Ecto neural progenitor cell (in vitro differentiated cells): ENCODE measurements around the gene PGAP6.
"Not testable (repeated sequence)": the region's sequence is repeated elsewhere in the genome, so short reads cannot be mapped to it uniquely, and the experiment has no call there.

ENCODE experiments used
- DNase-seq: peaks from one replicate; pipeline ENCODE4 v3.0.0-alpha.2; 2018; ENCODE audit warnings: low spot score

The PGAP6 gene

DNA sequence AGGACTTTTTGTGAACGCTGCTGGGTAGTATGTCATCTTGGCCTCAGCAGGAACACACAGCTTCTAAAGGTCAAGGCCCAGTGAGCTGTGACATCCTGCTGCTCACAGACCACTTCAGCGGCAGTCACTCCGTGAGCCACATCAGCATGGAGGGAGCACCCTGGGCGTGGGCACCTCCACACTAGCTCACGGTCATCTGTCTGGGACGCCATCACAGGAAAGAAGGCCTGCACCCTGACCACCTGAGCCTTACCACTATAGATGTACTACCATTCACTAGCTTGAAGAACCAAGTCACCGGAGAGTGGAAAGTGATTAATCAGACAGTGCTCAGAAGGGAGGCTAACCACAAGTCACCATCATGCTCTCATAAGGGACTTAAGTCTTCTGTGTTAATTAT is 32.6 kb downstream of the PGAP6 start:
- no peak for DNase-seq

- DNase-seq: not testable (repeated sequence)
These were observed 33.3 kb downstream of the PGAP6 start for GRCh38 chr16:348495-348894.

GRCh38 chr16:347203-347602 is 34.6 kb downstream of the PGAP6 start:
- no peak for DNase-seq

GRCh38 chr16:346587-346986 is 35.2 kb downstream of the PGAP6 start:
- DNase-seq: no peak

GRCh38 chr16:345772-346171 is 36.0 kb downstream of the PGAP6 start:
- DNase-seq: no peak

- DNase-seq: no peak
These were observed 39.1 kb downstream of the PGAP6 start for GRCh38 chr16:342455-343213.

GRCh38 chr16:341974-342336 is 39.8 kb downstream of the PGAP6 start:
- not testable (repeated sequence) for DNase-seq

DNA sequence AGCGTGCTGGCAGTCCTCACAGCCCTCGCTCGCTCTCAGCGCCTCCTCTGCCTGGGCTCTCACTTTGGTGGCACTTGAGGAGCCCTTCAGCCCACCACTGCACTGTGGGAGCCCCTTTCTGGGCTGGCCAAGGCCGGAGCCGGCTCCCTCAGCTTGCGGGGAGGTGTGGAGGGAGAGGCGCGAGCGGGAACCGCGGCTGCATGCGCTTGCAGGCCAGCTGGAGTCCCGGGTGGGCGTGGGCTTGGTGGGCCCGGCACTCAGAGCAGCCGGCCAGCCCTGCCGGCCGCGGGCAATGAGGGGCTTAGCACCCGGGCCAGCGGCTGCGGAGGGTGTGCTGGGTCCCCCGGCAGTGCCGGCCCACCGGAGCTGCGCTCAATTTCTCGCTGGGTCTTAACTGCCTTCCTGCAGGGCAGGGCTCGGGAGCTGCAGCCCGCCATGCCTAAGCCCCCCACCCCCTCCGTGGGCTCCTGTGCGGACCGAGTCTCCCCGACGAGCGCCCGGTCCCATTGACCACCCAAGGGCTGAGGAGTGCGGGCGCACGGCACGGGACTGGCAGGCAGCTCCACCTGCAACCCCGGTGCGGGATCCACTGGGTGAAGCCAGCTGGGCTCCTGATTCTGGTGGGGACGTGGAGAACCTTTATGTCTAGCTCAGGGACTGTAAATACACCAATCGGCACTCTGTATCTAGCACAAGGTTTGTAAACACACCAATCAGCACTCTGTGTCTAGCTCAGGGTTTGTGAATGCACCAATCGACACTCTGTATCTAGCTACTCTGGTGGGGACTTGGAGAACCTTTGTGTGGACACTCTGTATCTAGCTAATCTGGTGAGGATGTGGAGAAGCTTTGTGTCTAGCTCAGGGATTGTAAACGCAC is 40.4 kb downstream of the PGAP6 start:
- DNase-seq: not testable (repeated sequence)

GRCh38 chr16:340370-341091 is 41.2 kb downstream of the PGAP6 start:
- DNase-seq: no peak

DNA sequence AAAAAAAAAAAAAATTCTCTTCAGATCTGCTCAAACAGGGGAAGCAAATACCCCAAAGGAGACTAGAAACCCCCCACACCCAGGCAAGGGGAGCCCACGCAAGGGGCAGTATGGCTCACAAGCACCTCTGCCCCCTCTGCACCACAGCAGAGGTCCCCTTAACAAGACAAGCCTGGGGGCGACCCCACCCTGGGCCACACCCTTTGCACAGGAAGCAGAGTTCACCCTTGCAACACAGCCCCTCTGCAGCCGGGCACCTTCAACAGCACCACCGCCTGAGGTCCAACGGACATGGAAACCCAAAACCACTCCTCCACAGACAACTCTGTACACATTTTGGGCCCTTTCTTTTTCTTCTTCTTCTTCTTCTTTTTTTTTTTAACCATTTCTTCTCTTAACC is 42.1 kb downstream of the PGAP6 start:
- no peak for DNase-seq

- no peak for DNase-seq
These were observed 43.7 kb downstream of the PGAP6 start for GRCh38 chr16:337975-338575.

DNA sequence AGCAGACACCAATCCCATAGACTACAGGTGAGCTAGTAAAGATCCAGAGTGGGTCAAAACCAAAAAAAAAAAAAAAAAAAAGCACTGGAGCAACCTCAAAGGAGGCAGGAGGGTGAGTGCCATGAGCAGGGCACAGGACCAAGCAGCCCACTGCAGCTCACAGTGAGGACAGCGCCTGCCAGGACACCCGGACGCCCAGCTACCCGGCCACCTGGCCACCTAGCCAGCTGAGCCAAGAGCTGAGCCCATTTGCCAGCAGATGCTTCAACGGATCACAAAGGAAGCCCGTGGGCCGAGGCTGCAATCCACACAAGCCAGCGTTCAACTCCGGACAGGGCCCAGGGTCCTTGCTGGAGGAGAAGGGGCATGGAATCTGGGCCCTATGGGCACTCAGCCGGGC is 44.3 kb downstream of the PGAP6 start:
- DNase-seq: no peak

- DNase-seq: no peak
These were observed 45.5 kb downstream of the PGAP6 start for GRCh38 chr16:336269-336668.

DNA sequence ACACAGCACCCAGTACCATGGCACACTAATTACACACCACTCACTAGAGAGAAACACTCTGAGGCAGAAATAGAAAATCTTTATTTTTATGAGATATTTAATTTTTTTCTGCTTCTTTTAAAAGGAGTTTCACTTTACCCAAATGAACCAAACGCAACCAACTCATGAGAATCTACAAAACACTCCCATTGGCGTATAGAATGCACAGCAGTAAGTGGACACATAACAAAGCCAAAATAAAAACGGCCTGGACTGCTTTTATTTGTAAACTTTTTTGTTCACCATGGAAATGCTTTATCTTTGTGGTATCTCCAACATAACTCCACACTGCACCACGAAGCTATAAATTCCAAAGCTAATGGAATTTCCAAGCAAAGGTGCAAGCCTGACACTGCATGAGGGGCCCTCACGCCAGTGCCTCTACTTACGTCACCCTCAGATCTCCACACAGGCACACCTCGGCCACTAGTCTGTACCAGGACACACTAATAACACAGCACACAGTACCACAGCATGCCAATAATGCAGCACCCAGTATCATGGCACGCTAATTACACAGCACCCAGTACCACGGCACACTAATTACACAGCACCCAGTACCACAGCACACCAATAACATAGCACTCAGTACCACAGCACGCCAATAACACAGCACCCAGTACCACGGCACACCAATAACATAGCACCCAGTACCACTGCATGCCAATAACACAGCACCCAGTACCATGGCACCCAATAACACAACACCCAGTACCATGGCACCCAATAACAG is 46.7 kb downstream of the PGAP6 start:
- DNase-seq: not testable (repeated sequence)

DNA sequence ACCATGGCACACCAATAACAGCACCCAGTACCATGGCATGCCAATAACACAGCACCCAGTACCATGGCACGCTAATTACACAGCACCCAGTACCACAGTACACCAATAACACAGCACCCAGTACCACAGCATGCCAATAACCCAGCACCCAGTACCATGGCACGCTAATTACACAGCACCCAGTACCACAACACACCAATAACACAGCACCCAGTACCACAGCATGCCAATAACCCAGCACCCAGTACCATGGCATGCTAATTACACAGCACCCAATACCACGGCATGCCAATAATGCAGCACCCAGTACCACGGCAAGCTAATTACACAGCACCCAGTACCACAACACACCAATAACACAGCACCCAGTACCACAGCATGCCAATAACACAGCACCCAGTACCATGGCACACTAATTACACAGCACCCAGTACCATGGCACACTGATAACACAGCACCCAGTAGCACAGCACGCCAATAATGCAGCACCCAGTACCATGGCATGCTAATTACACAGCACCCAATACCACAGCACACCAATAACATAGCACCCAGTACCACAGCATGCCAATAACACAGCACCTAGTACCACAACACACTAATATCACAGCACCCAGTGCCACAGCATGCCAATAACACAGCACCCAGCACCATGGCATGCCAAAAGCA is 47.5 kb downstream of the PGAP6 start:
- DNase-seq: not testable (repeated sequence)

DNA sequence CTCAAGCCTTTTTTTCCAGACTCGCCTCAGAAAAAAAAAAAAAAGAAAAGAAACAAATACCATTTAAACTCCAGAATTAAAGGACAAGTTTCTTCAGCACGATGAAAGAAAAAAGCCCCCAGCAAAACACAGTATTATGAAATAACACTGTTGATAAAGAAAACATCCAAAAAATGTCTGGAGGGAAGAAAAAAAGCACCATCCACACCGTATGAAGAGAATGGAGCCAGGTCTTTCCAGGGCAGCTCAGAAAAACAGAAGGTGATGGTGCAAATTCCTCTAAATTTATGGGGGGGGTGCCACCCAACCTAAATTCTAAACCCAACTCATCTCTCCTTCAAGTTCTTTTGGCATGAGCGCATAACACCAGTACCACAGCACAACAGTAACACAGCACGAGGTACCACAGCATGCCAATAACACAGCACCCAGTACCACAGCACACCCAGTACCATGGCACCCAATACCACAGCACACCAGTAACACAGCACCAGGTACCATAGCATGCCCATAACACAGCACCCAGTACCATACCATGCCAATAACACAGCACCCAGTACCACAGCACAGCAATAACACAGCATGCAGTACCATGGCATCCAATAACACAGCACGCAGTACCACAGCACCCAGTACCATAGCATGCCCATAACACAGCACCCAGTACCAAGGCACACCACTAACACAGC is 48.2 kb downstream of the PGAP6 start:
- no peak for DNase-seq

DNA sequence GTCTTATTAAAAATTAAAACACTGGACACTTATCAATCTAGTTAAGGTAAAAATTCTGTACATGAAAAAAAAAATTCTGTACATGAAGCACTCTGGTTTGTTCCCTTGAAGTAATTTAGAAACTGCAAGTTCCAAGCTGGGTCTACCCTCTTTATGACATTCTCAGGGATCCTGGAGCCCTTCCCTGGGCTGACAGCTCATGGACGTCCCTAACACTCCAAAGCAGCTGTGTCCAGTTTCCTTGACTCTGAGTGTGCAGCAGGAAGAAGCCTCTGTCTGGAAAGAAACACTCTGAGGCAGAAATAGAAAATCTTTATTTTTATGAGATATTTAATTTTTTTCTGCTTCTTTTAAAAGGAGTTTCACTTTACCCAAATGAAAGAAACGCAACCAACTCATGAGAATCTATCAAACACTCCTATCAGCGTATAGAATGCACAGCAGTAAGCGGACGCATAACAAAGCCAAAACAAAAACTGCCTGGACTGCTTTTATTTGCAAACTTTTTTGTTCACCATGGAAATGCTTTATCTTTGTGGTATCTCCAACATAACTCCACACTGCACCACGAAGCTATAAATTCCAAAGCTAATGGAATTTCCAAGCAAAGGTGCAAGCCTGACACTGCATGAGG is 50.5 kb downstream of the PGAP6 start:
- not testable (repeated sequence) for DNase-seq

GRCh38 chr16:330741-331140 is 51.0 kb downstream of the PGAP6 start:
- no peak for DNase-seq

- no peak for DNase-seq
These were observed 56.2 kb downstream of the PGAP6 start for GRCh38 chr16:325375-326145.
